ENCODE measurements around the gene UNG. TPM values are rescaled to one million over a fixed set of nuclear protein-coding genes. Genes with fewer than 3 reads are reported as not detected.

UNG gene
- total RNA-seq, 1 donor from 2014 or later = 21.8 TPM

- DNase-seq (ENCODE audit: low read depth in 2 of 2) = peak in 1 of 2 donors; percentile 35
These were observed 57.3 kb downstream of the UNG start for GRCh38 chr12:109154451-109155438.

- DNase-seq (ENCODE audit: low read depth in 2 of 2) = no peak
These were observed 58.6 kb downstream of the UNG start for GRCh38 chr12:109156036-109156435.

- no peak for DNase-seq (ENCODE audit: low read depth in 2 of 2)
These were observed 59.2 kb downstream of the UNG start for GRCh38 chr12:109156586-109156985.

- DNase-seq (ENCODE audit: low read depth in 2 of 2) = peak in 1 of 2 donors; percentile 43
These were observed 60.6 kb downstream of the UNG start for GRCh38 chr12:109157986-109158385.

- no peak for DNase-seq (ENCODE audit: low read depth in 2 of 2)
These were observed 63.0 kb downstream of the UNG start for GRCh38 chr12:109160433-109160832.

Other genes starting within 250 kb of the UNG start
- 14.2 and 23.1 TPM in 2 replicates for gene SSH1, start 240.0 kb upstream of the UNG start, total RNA-seq
- gene DAO, start 217.5 kb upstream of the UNG start, total RNA-seq = not detected in 2 replicates
- gene SVOP, start 76.5 kb upstream of the UNG start, total RNA-seq = not detected in 2 replicates
- gene USP30, start 45.0 kb upstream of the UNG start, total RNA-seq = 5.4 and 6.7 TPM in 2 replicates
- 4.3 and 5.5 TPM in 2 replicates for gene ALKBH2, start 4.1 kb upstream of the UNG start, total RNA-seq
- 1.7 and 6.8 TPM in 2 replicates for gene ACACB, start 19.0 kb downstream of the UNG start, total RNA-seq
- gene FOXN4, start 211.7 kb downstream of the UNG start, total RNA-seq = not detected in 2 replicates